ENCODE results near the gene FAM181A. TPM values are rescaled to one million over a fixed set of nuclear protein-coding genes. Genes with fewer than 3 reads are reported as not detected.

Gene FAM181A
- total RNA-seq, 1 donor from 2014 or later: not detected

DNA sequence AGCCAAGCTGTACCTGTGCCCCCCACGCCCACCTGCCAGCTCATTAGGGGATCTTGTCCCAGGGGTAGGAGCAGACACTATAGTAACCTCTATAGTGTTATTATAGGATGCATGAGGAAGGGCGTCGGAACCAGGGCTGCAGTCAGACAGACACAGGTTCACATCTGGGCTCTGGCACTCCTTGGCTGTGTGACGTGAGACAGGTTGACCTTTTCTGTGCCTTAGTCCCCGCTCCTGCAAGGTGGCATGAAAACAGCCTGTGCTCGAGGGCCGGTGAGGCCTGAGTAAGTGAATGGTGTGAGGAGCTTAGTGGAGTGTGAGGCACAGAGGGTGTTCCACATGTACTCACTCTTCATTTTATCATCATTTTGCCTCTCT lies 30.2 kb downstream of the FAM181A start:
- no peak for DNase-seq (ENCODE audit: low read depth)
- H3K4me3 ChIP-seq (ENCODE audit: low read depth, low read length): no peak overlapping the region
- no peaks in the 10 kb centered on the region for H3K36me3 ChIP-seq (ENCODE audit: control insufficient read depth, insufficient read depth, low read length)
- no peaks in the 10 kb centered on the region for H3K27me3 ChIP-seq (ENCODE audit: control insufficient read depth, insufficient read depth, low read length)
- TF ChIP-seq, protein P1, sequence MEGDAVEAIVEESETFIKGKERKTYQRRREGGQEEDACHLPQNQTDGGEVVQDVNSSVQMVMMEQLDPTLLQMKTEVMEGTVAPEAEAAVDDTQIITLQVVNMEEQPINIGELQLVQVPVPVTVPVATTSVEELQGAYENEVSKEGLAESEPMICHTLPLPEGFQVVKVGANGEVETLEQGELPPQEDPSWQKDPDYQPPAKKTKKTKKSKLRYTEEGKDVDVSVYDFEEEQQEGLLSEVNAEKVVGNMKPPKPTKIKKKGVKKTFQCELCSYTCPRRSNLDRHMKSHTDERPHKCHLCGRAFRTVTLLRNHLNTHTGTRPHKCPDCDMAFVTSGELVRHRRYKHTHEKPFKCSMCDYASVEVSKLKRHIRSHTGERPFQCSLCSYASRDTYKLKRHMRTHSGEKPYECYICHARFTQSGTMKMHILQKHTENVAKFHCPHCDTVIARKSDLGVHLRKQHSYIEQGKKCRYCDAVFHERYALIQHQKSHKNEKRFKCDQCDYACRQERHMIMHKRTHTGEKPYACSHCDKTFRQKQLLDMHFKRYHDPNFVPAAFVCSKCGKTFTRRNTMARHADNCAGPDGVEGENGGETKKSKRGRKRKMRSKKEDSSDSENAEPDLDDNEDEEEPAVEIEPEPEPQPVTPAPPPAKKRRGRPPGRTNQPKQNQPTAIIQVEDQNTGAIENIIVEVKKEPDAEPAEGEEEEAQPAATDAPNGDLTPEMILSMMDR (IDR thresholded peaks at IDR 0.05; ENCODE audit: insufficient read depth, low read length, poor library complexity, severe bottlenecking): no peak

DNA sequence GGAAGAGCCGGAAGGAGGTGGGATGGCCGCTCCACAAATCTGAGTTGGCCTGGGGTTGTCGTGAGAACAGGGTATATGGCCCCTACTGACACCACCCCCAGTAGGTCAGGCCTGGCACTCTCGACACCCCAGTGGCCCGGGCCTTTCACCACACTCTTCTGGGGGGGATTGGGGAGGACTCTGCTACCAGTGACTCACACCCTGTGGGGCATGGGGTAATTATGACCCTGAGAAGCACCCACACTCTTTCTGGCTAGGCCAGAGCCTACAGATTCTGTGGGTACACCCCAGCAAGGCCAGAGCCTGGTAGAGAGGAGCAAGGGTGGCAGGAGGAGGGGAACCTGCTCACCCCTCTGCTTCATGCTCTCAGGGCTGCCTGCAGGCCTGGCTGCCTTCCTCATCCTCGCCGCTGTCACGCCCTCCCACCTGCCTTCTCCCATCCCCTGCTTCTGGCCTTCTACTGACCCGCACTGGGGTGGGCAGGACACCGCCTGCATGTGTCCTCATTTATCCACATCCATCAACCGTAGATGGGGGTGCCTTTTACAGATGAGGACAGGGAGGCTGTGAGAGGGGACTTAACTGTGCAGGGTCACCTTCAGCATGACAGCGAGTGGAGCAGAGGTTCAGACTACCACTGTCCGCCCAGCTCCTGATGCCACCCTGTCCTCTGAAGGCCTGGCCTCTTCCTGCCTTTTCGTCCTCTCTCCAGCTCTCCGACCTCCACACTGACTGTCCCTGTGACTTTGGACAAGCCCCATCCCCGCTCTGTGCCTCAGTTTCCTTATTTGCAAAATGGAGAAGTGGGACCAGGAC lies 30.8 kb downstream of the FAM181A start:
- no peak for DNase-seq (ENCODE audit: low read depth)
- Histone ChIP-seq H3K4me3 (ENCODE audit: low read depth, low read length) (no peak overlapping the region), H3K27me3 (ENCODE audit: control insufficient read depth, insufficient read depth, low read length) (no peaks in the 10 kb centered on the region), H3K36me3 (ENCODE audit: control insufficient read depth, insufficient read depth, low read length) (no peaks in the 10 kb centered on the region)
- TF ChIP-seq, protein P1 (IDR thresholded peaks at IDR 0.05; ENCODE audit: insufficient read depth, low read length, poor library complexity, severe bottlenecking): no peak

DNA sequence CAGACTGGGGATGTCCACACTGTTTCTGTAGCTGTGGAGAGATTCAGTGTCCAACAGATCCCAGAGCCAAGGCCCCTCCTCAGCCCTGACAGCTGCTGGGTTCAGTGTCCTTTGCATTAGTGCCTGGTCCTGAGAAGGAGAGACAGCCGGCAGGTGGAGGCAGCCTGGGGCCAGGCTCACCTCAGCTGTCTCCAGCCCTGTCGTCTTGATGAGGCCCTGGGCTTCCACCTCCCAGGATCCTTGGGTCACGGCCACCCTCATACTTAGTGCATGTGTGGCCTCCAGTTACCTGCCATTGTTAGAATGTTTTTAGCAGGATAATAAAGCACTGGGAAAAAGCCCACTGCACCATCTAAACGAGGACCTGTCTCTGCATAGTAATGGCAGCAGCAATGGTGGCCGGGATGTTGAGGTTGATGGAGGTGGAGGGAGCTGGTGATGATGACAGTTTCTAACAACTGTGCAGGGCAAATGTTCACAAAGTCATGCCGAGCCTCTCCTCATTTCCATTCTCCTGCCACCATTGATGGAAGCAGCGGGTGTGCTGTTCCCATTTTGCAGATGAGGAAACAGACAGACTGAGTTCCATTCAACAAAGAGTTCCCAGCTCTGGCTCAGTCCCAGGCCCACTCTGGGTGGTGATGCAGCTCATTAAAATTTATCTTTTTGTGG lies 31.6 kb downstream of the FAM181A start:
- no peak for DNase-seq (ENCODE audit: low read depth)
- no peaks in the 10 kb centered on the region for H3K27me3 ChIP-seq (ENCODE audit: control insufficient read depth, insufficient read depth, low read length)
- H3K4me3 ChIP-seq (ENCODE audit: low read depth, low read length): no peak overlapping the region
- H3K36me3 ChIP-seq (ENCODE audit: control insufficient read depth, insufficient read depth, low read length): no peaks in the 10 kb centered on the region
- TF ChIP-seq, protein P1 (IDR thresholded peaks at IDR 0.05; ENCODE audit: insufficient read depth, low read length, poor library complexity, severe bottlenecking): no peak

DNA sequence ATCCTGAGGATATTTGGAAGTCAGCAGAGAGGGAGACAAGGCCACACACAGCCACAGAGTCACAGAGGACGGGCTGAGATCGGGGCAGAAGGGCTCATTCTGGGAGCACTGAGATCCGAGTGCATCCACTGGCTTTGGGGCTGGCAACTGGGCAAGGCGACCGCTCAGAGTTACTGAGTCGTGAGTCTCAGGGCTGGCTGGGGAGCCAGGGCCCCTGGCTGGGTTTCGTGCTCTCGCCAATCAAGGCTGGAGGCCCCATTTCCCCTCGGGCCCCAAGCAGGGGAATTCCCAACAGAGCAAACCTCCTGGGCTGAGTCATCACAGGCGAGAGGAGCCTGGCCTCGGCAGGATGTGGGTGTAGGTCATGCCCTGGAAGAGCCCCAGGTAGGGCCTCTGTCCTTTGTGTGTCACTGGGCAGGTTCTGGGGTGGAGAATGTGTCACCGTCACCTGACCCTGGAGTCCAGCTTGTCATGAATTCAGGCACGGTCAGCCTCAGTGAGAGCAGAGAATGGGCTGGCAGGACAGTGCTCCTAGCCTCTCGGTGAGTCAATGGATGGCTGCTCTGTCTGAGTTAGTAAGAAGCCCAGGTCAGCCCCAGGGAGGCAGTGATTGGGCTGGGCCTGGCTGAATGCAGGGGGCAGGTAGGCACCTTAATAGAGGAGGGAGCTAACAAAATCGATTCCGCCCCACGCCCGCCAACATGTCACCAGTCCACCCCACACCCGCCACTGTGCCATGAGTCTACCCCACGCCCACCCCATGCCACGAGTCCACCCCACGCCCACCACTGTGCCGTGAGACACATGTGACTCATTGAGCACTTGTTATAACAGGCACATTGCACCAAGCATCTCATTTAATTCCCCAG lies 32.3 kb downstream of the FAM181A start:
- no peaks in the 10 kb centered on the region for H3K27me3 ChIP-seq (ENCODE audit: control insufficient read depth, insufficient read depth, low read length)
- H3K36me3 ChIP-seq (ENCODE audit: control insufficient read depth, insufficient read depth, low read length): no peaks in the 10 kb centered on the region
- TF ChIP-seq, protein P1 (IDR thresholded peaks at IDR 0.05; ENCODE audit: insufficient read depth, low read length, poor library complexity, severe bottlenecking): no peak
- peak; percentile 92 for DNase-seq (ENCODE audit: low read depth)
- H3K4me3 ChIP-seq (ENCODE audit: low read depth, low read length): no peak overlapping the region

DNA sequence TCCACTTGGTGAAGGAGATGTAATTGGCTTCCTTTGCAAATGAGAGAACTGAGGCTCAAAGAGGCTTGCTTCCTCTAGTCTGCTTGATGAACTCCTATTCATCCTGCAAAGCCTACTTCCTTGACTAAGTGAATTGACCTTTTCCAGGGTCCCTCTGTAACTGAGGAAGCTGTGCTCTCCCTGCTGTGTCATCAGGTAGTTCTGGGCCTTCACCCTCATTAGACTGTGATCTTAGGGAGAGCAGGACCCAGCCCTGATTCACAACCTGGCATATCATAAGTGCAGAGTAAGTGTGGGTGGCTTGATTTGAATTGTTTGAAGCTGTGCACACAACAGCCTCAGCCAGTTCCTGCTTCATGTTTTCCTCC lies 32.9 kb downstream of the FAM181A start:
- TF ChIP-seq, protein P1 (IDR thresholded peaks at IDR 0.05; ENCODE audit: insufficient read depth, low read length, poor library complexity, severe bottlenecking): no peak
- Histone ChIP-seq H3K4me3 (ENCODE audit: low read depth, low read length) (no peak overlapping the region), H3K27me3 (ENCODE audit: control insufficient read depth, insufficient read depth, low read length) (no peaks in the 10 kb centered on the region), H3K36me3 (ENCODE audit: control insufficient read depth, insufficient read depth, low read length) (no peaks in the 10 kb centered on the region)
- DNase-seq (ENCODE audit: low read depth): no peak
